Endothelial cell of umbilical vein (primary cell): ENCODE results near the gene SLC7A4. TPM values are rescaled to one million over a fixed set of nuclear protein-coding genes. Genes with fewer than 3 reads are reported as not detected.

ENCODE experiments used
- BruUV-seq: library from RNA; stranded (reverse); fragments of 400-500 nt; replicated peaks from 2 replicates; lab custom pipeline; 2021; lab: Mats Ljungman, UMichigan
- CTCF ChIA-PET: fragments of 300-600, 350-600 bp; sonication (Branson Sonifier 250); formaldehyde crosslinking; loops from one replicate; lab custom pipeline; 2021; ENCODE audit warnings: antibody characterized with exemption, inconsistent platforms; lab: Charles Lee
- POLR2A ChIA-PET: fragments of 300-600, 350-600 bp; sonication (Branson Sonifier 250); formaldehyde crosslinking; loops from one replicate; lab custom pipeline; 2021; ENCODE audit warnings: antibody characterized with exemption, inconsistent platforms; lab: Charles Lee
- DNase-seq: peaks from one replicate; pipeline ENCODE4 v3.0.0-alpha.2; 2011; ENCODE audit warnings: low read depth, low spot score
- FAIRE-seq: peaks from 2 replicates; lab custom pipeline; 2011; peaks lifted over from hg19 to GRCh38; lab: Jason Lieb, UNC
- H2AFZ ChIP-seq: 2 replicates; pipeline ENCODE4 v1.6.0; 2012; ENCODE audit warnings: low read depth, low read length, control low read depth, inconsistent platforms
- H3K27ac ChIP-seq: 2 replicates; pipeline ENCODE4 v1.5.1; 2011; ENCODE audit warnings: low read depth, mild to moderate bottlenecking, control low read depth, low read length, moderate library complexity; ENCODE audit not compliant: insufficient read depth
- H3K27me3 ChIP-seq, 2 experiments: 2 replicates each; pipeline versions ENCODE4 v1.6.0 to v1.6.1; 2011; ENCODE audit warnings: low read length in 2 of 2, mixed read lengths in 1 of 2; ENCODE audit not compliant: control insufficient read depth in 2 of 2, insufficient read depth in 2 of 2
- H3K36me3 ChIP-seq, 2 experiments: 2 replicates in 1 of 2; 3 replicates in 1 of 2; pipeline ENCODE4 v1.5.1; 2011; ENCODE audit warnings: low read length in 2 of 2, mild to moderate bottlenecking in 1 of 2, moderate library complexity in 1 of 2; ENCODE audit not compliant: control insufficient read depth in 2 of 2, insufficient read depth in 2 of 2; ENCODE audit errors: extremely low read depth in 1 of 2
- H3K4me1 ChIP-seq: 3 replicates; pipeline ENCODE4 v1.5.1; 2011; ENCODE audit warnings: mild to moderate bottlenecking, low read length; ENCODE audit not compliant: control insufficient read depth, insufficient read depth; ENCODE audit errors: extremely low read depth
- H3K4me2 ChIP-seq: 2 replicates; pipeline ENCODE4 v1.6.1; 2011; ENCODE audit warnings: low read length, control low read depth, mixed read lengths; ENCODE audit not compliant: insufficient read depth
- H3K4me3 ChIP-seq, 3 experiments: fragments of 200-600 bp in 1 of 3; sonication (generic), shearing (Covaris generic) in 1 of 3; replicated peaks in 1 of 3; 2 replicates each; pipeline ENCODE4 v1.5.1; 2011 to 2016; ENCODE audit warnings: control low read depth in 3 of 3, low read length in 3 of 3, mild to moderate bottlenecking in 2 of 3, inconsistent platforms in 1 of 3, low read depth in 1 of 3, moderate library complexity in 1 of 3; ENCODE audit not compliant: insufficient read depth in 1 of 3
- H3K79me2 ChIP-seq: 2 replicates; pipeline ENCODE4 v1.6.0; 2012; ENCODE audit warnings: low read length, inconsistent platforms; ENCODE audit not compliant: control insufficient read depth, insufficient read depth
- H3K9ac ChIP-seq: replicated peaks from 2 replicates; pipeline ENCODE3; 2011; ENCODE audit warnings: low read length, control low read depth; ENCODE audit not compliant: insufficient read depth; ENCODE audit errors: extremely low read depth
- H3K9me1 ChIP-seq: replicated peaks from 3 replicates; pipeline ENCODE4 v1.6.0; 2011; ENCODE audit warnings: mild to moderate bottlenecking, low read length; ENCODE audit not compliant: control insufficient read depth, insufficient read depth; ENCODE audit errors: extremely low read depth
- H3K9me3 ChIP-seq: replicated peaks from 2 replicates; pipeline ENCODE4 v1.5.1; 2012; ENCODE audit warnings: low read length, inconsistent platforms; ENCODE audit not compliant: control insufficient read depth, insufficient read depth
- H4K20me1 ChIP-seq: replicated peaks from 2 replicates; pipeline ENCODE3; 2011; ENCODE audit warnings: mild to moderate bottlenecking, low read length; ENCODE audit not compliant: control insufficient read depth, insufficient read depth; ENCODE audit errors: extremely low read depth
- EZH2 ChIP-seq: IDR thresholded peaks from 2 replicates; pipeline ENCODE4 v1.6.1; 2012; ENCODE audit warnings: borderline replicate concordance, low read depth, mild to moderate bottlenecking, moderate library complexity, low read length, inconsistent platforms; ENCODE audit not compliant: severe bottlenecking
- FOS ChIP-seq: IDR thresholded peaks from 2 replicates; pipeline ENCODE4 v1.6.1; 2011; ENCODE audit warnings: mild to moderate bottlenecking, low read length, moderate library complexity, borderline replicate concordance; ENCODE audit not compliant: insufficient read depth
- GATA2 ChIP-seq: IDR thresholded peaks from 2 replicates; pipeline ENCODE4 v1.7.0; 2011; ENCODE audit warnings: low read depth, mild to moderate bottlenecking, moderate library complexity, mixed read lengths, low read length; ENCODE audit not compliant: insufficient read length, insufficient read depth
- JUN ChIP-seq: IDR thresholded peaks from 2 replicates; pipeline ENCODE4 v1.6.1; 2011; ENCODE audit warnings: borderline replicate concordance, low read depth; ENCODE audit not compliant: insufficient read length, insufficient read depth
- MAX ChIP-seq: IDR thresholded peaks from 2 replicates; pipeline ENCODE4 v1.6.1; 2011; ENCODE audit not compliant: insufficient read depth, insufficient read length
- MYC ChIP-seq: IDR thresholded peaks from one replicate; pipeline ENCODE4 v1.6.1; 2011; ENCODE audit warnings: mild to moderate bottlenecking, low read depth, low read length
- POLR2A ChIP-seq: IDR thresholded peaks from 2 replicates; pipeline ENCODE4 v1.6.1; 2012; ENCODE audit warnings: low read depth, mild to moderate bottlenecking, control low read depth, low read length
- POLR2AphosphoS5 ChIP-seq: IDR thresholded peaks from 2 replicates; pipeline ENCODE4 v1.6.1; 2012; ENCODE audit warnings: low read depth, mild to moderate bottlenecking, control low read depth, low read length, moderate library complexity; ENCODE audit not compliant: insufficient read depth
- dilution Hi-C: fragments of 300-500 bp; cut with MboI; formaldehyde crosslinking; loops from one replicate; pipeline ENCODE4 v1.15.0; 2019; ENCODE audit warnings: low sequenced_read_pairs; ENCODE audit not compliant: extremely low pct_ligation_motif_present
- intact Hi-C: fragments of 100-400 bp; cut with micrococcal nuclease; formaldehyde crosslinking; loops from one replicate; pipeline ENCODE4 v1.10.0; 2022
- polyA plus RNA-seq, 4 experiments: library from polyadenylated mRNA; depleted of rRNA in 3 of 4; stranded (reverse) in 3 of 4; unstranded in 1 of 4; fragments of >200 nt; gene quantifications; 2 replicates each; pipeline versions ENCODE4 v1.2.1 to v1.2.3, GENCODE V29; 2011 to 2012; ENCODE audit warnings: missing spikeins in 1 of 4
- total RNA-seq: library from RNA; stranded (reverse); gene quantifications from 2 replicates; pipeline ENCODE4 v1.2.3, GENCODE V29; 2021
- TF ChIP-seq, protein P1 (sequence below), 2 donors: IDR thresholded peaks; 1 replicate in 1 of 2; 2 replicates in 1 of 2; pipeline ENCODE4 v1.5.1; 2011; ENCODE audit warnings: low read length in 2 of 2, mild to moderate bottlenecking in 2 of 2, moderate library complexity in 2 of 2, control low read depth in 1 of 2, inconsistent platforms in 1 of 2, low read depth in 1 of 2; ENCODE audit not compliant: insufficient read depth in 1 of 2; ENCODE audit errors: extremely low read depth in 1 of 2

The SLC7A4 gene
- total and polyA plus RNA-seq, 2 donors (not counting 3 experiments of a cell fraction or from before 2014, with no cell fraction given) = not detected

- Histone ChIP-seq H3K9me1 (no peaks in the 10 kb centered on the region), H3K4me1 (no peaks in the 10 kb centered on the region), H3K9ac (no peak overlapping the region), H4K20me1 (no peaks in the 10 kb centered on the region), H3K4me2 (no peak overlapping the region), H3K27ac (no peak overlapping the region), H3K27me3 (no peaks in the 10 kb centered on the region), H3K4me3 (no peak overlapping the region), H2AFZ (no peak overlapping the region), H3K36me3 (peaks cover 3 to 39% of the 10 kb centered on the region in 2 experiments), H3K79me2 (no peaks in the 10 kb centered on the region), H3K9me3 (no peaks in the 10 kb centered on the region)
- dilution Hi-C loops = no loop called here
- DNase-seq (no peak), FAIRE-seq (no peak)
- intact Hi-C loops = no loop called here
- TF ChIP-seq EZH2 = no peak
- no peak for TF ChIP-seq MYC
- TF ChIP-seq JUN = no peak
- TF ChIP-seq GATA2 = no peak
- no peak for TF ChIP-seq POLR2A
- TF ChIP-seq, protein P1, sequence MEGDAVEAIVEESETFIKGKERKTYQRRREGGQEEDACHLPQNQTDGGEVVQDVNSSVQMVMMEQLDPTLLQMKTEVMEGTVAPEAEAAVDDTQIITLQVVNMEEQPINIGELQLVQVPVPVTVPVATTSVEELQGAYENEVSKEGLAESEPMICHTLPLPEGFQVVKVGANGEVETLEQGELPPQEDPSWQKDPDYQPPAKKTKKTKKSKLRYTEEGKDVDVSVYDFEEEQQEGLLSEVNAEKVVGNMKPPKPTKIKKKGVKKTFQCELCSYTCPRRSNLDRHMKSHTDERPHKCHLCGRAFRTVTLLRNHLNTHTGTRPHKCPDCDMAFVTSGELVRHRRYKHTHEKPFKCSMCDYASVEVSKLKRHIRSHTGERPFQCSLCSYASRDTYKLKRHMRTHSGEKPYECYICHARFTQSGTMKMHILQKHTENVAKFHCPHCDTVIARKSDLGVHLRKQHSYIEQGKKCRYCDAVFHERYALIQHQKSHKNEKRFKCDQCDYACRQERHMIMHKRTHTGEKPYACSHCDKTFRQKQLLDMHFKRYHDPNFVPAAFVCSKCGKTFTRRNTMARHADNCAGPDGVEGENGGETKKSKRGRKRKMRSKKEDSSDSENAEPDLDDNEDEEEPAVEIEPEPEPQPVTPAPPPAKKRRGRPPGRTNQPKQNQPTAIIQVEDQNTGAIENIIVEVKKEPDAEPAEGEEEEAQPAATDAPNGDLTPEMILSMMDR (IDR thresholded peaks at IDR 0.05; ENCODE audit: extremely low read depth in 1 of 2, insufficient read depth in 1 of 2, low read depth in 1 of 2, low read length in 2 of 2) = no peak
- TF ChIP-seq FOS = no peak
- TF ChIP-seq POLR2AphosphoS5 = no peak
- TF ChIP-seq MAX = no peak
- BruUV-seq = no TSS peak
- POLR2A ChIA-PET = no interaction called here
- CTCF ChIA-PET = interaction anchor here (0.7 kb wide), 1 partner anchor 104 kb away, joined by 3 read pairs; no protein-coding TSS in a partner anchor
Measured at GRCh38 chr22:20989323-20990138, 42.8 kb downstream of the SLC7A4 start.
